Lung (tissue), 12 donors: ENCODE measurements around the gene CNTNAP2. TPM values are rescaled to one million over a fixed set of nuclear protein-coding genes. Genes with fewer than 3 reads are reported as not detected.

Experiments used
- ATAC-seq: fragments of 200-7000 bp; cut with Tn5 transposase; one replicate; pipeline ENCODE4 v1.9.1; 2020; ENCODE audit warnings: moderate number of reproducible peaks; ENCODE audit not compliant: insufficient read depth, low FRiP score
- DNase-seq, 3 donors: peaks; one replicate each; pipeline ENCODE4 v3.0.0-alpha.2; 2013 to 2017
- H3K27ac ChIP-seq, 2 donors: one replicate each; pipeline ENCODE4 v1.5.1; 2013; ENCODE audit warnings: mild to moderate bottlenecking in 2 of 2, moderate library complexity in 2 of 2, control low read depth in 1 of 2, inconsistent platforms in 1 of 2, low read depth in 1 of 2, low read length in 1 of 2
- H3K27me3 ChIP-seq, 3 donors: one replicate each; pipeline ENCODE4 v1.5.1; 2013; ENCODE audit warnings: low read length in 2 of 3; ENCODE audit not compliant: control insufficient read depth in 3 of 3, insufficient read depth in 3 of 3
- H3K36me3 ChIP-seq, 4 donors: one replicate each; pipeline ENCODE4 v1.5.1; 2013; ENCODE audit warnings: low read length in 4 of 4, mild to moderate bottlenecking in 1 of 4, moderate library complexity in 1 of 4; ENCODE audit not compliant: control insufficient read depth in 4 of 4, insufficient read depth in 4 of 4
- H3K4me1 ChIP-seq, 5 donors: one replicate each; pipeline ENCODE4 v1.5.1; 2013; ENCODE audit warnings: low read length in 5 of 5, mild to moderate bottlenecking in 2 of 5, moderate library complexity in 1 of 5; ENCODE audit not compliant: control insufficient read depth in 5 of 5, insufficient read depth in 5 of 5
- H3K4me3 ChIP-seq: one replicate; pipeline ENCODE4 v1.5.1; 2013; ENCODE audit warnings: mild to moderate bottlenecking, control low read depth, moderate library complexity
- H3K9ac ChIP-seq, 2 donors: one replicate each; pipeline ENCODE4 v1.5.1; 2013; ENCODE audit warnings: low read length in 2 of 2, control low read depth in 1 of 2; ENCODE audit not compliant: insufficient read depth in 1 of 2
- H3K9me3 ChIP-seq, 4 donors: one replicate each; pipeline ENCODE4 v1.5.1; 2013; ENCODE audit warnings: low read length in 3 of 4, mild to moderate bottlenecking in 1 of 4, moderate library complexity in 1 of 4; ENCODE audit not compliant: control insufficient read depth in 4 of 4, insufficient read depth in 3 of 4
- CTCF ChIP-seq: IDR thresholded peaks from 2 replicates; pipeline ENCODE4 v1.5.1; 2012; ENCODE audit warnings: mild to moderate bottlenecking; ENCODE audit errors: control extremely low read depth, extremely low read depth
- WGBS, 2 donors: extraction: QIAGEN DNeasy Blood & Tissue Kit; methylation state at CpG; one replicate each; pipeline ENCODE4 v1.1.7; 2013; 5-methylcytosine and 5-hydroxymethylcytosine counted together
- polyA plus RNA-seq, 2 donors: library from polyadenylated mRNA; stranded (reverse); fragments of 200-250 nt; gene quantifications; one replicate each; pipeline ENCODE4 v1.2.1, GENCODE V29; 2013
- total RNA-seq, 2 donors: library from RNA; depleted of rRNA in 1 of 2; stranded (reverse); fragments of >200 nt in 1 of 2; gene quantifications; one replicate each; pipeline ENCODE4 v1.2.1, GENCODE V29; 2014 to 2021
- donor health status: control.
- donor health status: control.
- donor health status: Bipolar disorder and iron deficiency.
- donor health status: healthy.
- donor health status: DM: yes; HTN: yes; CAD: no.

CNTNAP2 gene
- total and polyA plus RNA-seq, 4 donors, result 0.18 to 45.3 (median 0.52) TPM

- no peak overlapping the region for H3K4me3 ChIP-seq
- H3K4me1 ChIP-seq, result peaks cover 0 to 5% (median 4%) of the 10 kb centered on the region in 5 donors
- no peak for TF ChIP-seq CTCF
- no peak overlapping the region for H3K27ac ChIP-seq
- H3K36me3 ChIP-seq, result no peaks in the 10 kb centered on the region
- ATAC-seq (no peak), DNase-seq (no peak)
- H3K9ac ChIP-seq, result no peak overlapping the region
- peaks cover 6 to 40% (median 37%) of the 10 kb centered on the region in 3 donors for H3K27me3 ChIP-seq
- WGBS, 2 donors, result 69 to 77% methylated on average over 15 of the region's 15 CpGs
- H3K9me3 ChIP-seq, result peaks cover 0 to 3% (median 0%) of the 10 kb centered on the region in 4 donors
These were observed 2224.1 kb downstream of the CNTNAP2 start for GRCh38 chr7:148340438-148341280.

- no peak for TF ChIP-seq CTCF
- Histone ChIP-seq H3K4me1 (peaks cover 0 to under 1% (median 0%) of the 10 kb centered on the region in 5 donors), H3K4me3 (no peak overlapping the region), H3K27ac (no peak overlapping the region), H3K9ac (no peak overlapping the region), H3K36me3 (no peaks in the 10 kb centered on the region), H3K27me3 (peaks cover 0 to 13% (median 6%) of the 10 kb centered on the region in 3 donors), H3K9me3 (no peaks in the 10 kb centered on the region)
- ATAC-seq, result no peak
- 68 to 79% methylated on average over 1 of the region's 1 CpG for WGBS, 2 donors
- no peak for DNase-seq
These were observed 2227.8 kb downstream of the CNTNAP2 start for GRCh38 chr7:148344406-148344805.

GRCh38 chr7:148347981-148348380 is 2231.4 kb downstream of the CNTNAP2 start:
- H3K27ac ChIP-seq, result no peak overlapping the region
- ATAC-seq, result no peak
- H3K27me3 ChIP-seq, result peaks cover 0 to 4% (median 0%) of the 10 kb centered on the region in 3 donors
- DNase-seq, result no peak
- H3K36me3 ChIP-seq, result no peaks in the 10 kb centered on the region
- no peak for TF ChIP-seq CTCF
- H3K9me3 ChIP-seq, result no peaks in the 10 kb centered on the region
- H3K9ac ChIP-seq, result no peak overlapping the region
- H3K4me1 ChIP-seq, result no peaks in the 10 kb centered on the region
- WGBS, 2 donors, result 70 to 76% methylated on average over 5 of the region's 5 CpGs
- no peak overlapping the region for H3K4me3 ChIP-seq
